B cell (primary cell): ENCODE data around the gene ZFP69. TPM values are rescaled to one million over a fixed set of nuclear protein-coding genes. Genes with fewer than 3 reads are reported as not detected.

Source experiments
- ATAC-seq: fragments of 200-7000 bp; cut with Tn5 transposase; one replicate; pipeline ENCODE4 v1.10.0; 2021; ENCODE audit warnings: low read depth, mild to moderate bottlenecking, moderate number of reproducible peaks, moderate library complexity
- CTCF ChIA-PET: fragments of 350-600 bp; sonication (Branson Sonifier 250); formaldehyde crosslinking; loops from one replicate; lab custom pipeline; 2021; ENCODE audit warnings: antibody characterized with exemption, inconsistent platforms; lab: Charles Lee
- POLR2A ChIA-PET: fragments of 350-600 bp; sonication (Branson Sonifier 250); formaldehyde crosslinking; loops from one replicate; lab custom pipeline; 2021; ENCODE audit warnings: antibody characterized with exemption; lab: Charles Lee
- DNase-seq: peaks from one replicate; pipeline ENCODE4 v3.0.0; 2013
- H2AFZ ChIP-seq: 2 replicates; pipeline ENCODE4 v1.6.1; 2012; ENCODE audit warnings: mild to moderate bottlenecking, low read depth, low read length; ENCODE audit not compliant: insufficient read depth, poor library complexity, severe bottlenecking
- H3K27ac ChIP-seq, 2 donors: 1 replicate in 1 of 2; 2 replicates in 1 of 2; pipeline ENCODE4 v1.5.1; 2012 to 2013; ENCODE audit warnings: low read length in 2 of 2, mild to moderate bottlenecking in 2 of 2, moderate library complexity in 1 of 2
- H3K27me3 ChIP-seq, 4 experiments: fragments of 200-600 bp in 1 of 4; sonication (generic) in 1 of 4; replicated peaks in 1 of 4; 1 replicate in 2 of 4; 2 replicates in 2 of 4; pipeline versions ENCODE4 v1.6.1 to v1.7.0; 2013 to 2016; ENCODE audit warnings: low read length in 3 of 4, mild to moderate bottlenecking in 2 of 4, mixed read lengths in 1 of 4, moderate library complexity in 1 of 4; ENCODE audit not compliant: insufficient read depth in 4 of 4, control insufficient read depth in 3 of 4; ENCODE audit errors: control extremely low read depth in 1 of 4
- H3K36me3 ChIP-seq, 2 experiments: replicated peaks in 1 of 2; 1 replicate in 1 of 2; 2 replicates in 1 of 2; pipeline versions ENCODE4 v1.6.1 to v1.7.1; 2013; ENCODE audit warnings: low read length in 1 of 2; ENCODE audit not compliant: insufficient read depth in 2 of 2, control insufficient read depth in 1 of 2; ENCODE audit errors: control extremely low read depth in 1 of 2, extremely low read depth in 1 of 2
- H3K4me1 ChIP-seq, 2 donors: fragments of 200-600 bp in 1 of 2; sonication (generic) in 1 of 2; 1 replicate in 1 of 2; 2 replicates in 1 of 2; pipeline versions ENCODE4 v1.5.1 to v1.6.1; 2013 to 2017; ENCODE audit warnings: low read length in 2 of 2; ENCODE audit not compliant: control insufficient read depth in 2 of 2, insufficient read depth in 2 of 2
- H3K4me2 ChIP-seq: replicated peaks from 2 replicates; pipeline ENCODE3; 2012; ENCODE audit warnings: mild to moderate bottlenecking, low read depth, low read length; ENCODE audit not compliant: poor library complexity, severe bottlenecking
- H3K4me3 ChIP-seq, 5 experiments: fragments of 200-600 bp in 1 of 5; sonication (generic) in 1 of 5; 1 replicate in 3 of 5; 2 replicates in 2 of 5; pipeline versions ENCODE4 v1.5.1 to v1.7.0; 2011 to 2016; ENCODE audit warnings: low read length in 4 of 5, mild to moderate bottlenecking in 4 of 5, low read depth in 2 of 5, control low read depth in 1 of 5, moderate library complexity in 1 of 5; ENCODE audit not compliant: insufficient read depth in 1 of 5; ENCODE audit errors: control extremely low read depth in 1 of 5, extremely low read depth in 1 of 5
- H3K79me2 ChIP-seq: fragments of 200-600 bp; sonication (generic); one replicate; pipeline ENCODE4 v1.6.0; 2016; ENCODE audit warnings: low read length; ENCODE audit not compliant: control insufficient read depth, insufficient read depth
- H3K9ac ChIP-seq: fragments of 200-600 bp; sonication (generic); 2 replicates; pipeline ENCODE4 v1.6.1; 2017; ENCODE audit warnings: mild to moderate bottlenecking, low read length, moderate library complexity
- H3K9me3 ChIP-seq, 3 donors: one replicate each; pipeline versions ENCODE4 v1.6.1 to v1.7.1; 2013; ENCODE audit warnings: low read length in 2 of 3; ENCODE audit not compliant: control insufficient read depth in 2 of 3, insufficient read depth in 1 of 3; ENCODE audit errors: control extremely low read depth in 1 of 3
- H4K20me1 ChIP-seq: 2 replicates; pipeline ENCODE4 v1.6.0; 2012; ENCODE audit warnings: mild to moderate bottlenecking, low read length; ENCODE audit not compliant: insufficient read depth, control insufficient read depth, poor library complexity, severe bottlenecking
- H3K27ac Mint-ChIP-seq: one replicate; pipeline ENCODE4 v1.8.0; 2021; ENCODE audit warnings: mixed read lengths
- H3K27me3 Mint-ChIP-seq: one replicate; pipeline ENCODE4 v1.8.0; 2021; ENCODE audit warnings: mixed read lengths
- H3K4me1 Mint-ChIP-seq: one replicate; pipeline ENCODE4 v1.8.0; 2021; ENCODE audit warnings: mixed read lengths
- H3K4me3 Mint-ChIP-seq: one replicate; pipeline ENCODE4 v1.8.0; 2021; ENCODE audit warnings: mixed read lengths
- H3K9me3 Mint-ChIP-seq: one replicate; pipeline ENCODE4 v1.8.0; 2022; ENCODE audit warnings: mixed read lengths; ENCODE audit not compliant: insufficient read depth
- EZH2 ChIP-seq: IDR thresholded peaks from 2 replicates; pipeline ENCODE4 v1.6.1; 2012; ENCODE audit warnings: borderline replicate concordance, low read depth, mild to moderate bottlenecking, moderate library complexity, low read length; ENCODE audit not compliant: insufficient read depth, poor library complexity, severe bottlenecking
- WGBS: methylation state at CpG from one replicate; pipeline ENCODE4 v1.1.5; 2013; ENCODE audit warnings: missing lambda C conversion rate; ENCODE audit not compliant: insufficient coverage; 5-methylcytosine and 5-hydroxymethylcytosine counted together
- intact Hi-C: fragments of 100-400 bp; cut with micrococcal nuclease; formaldehyde crosslinking; loops from one replicate; pipeline ENCODE4 v1.10.0; 2022
- polyA plus RNA-seq: library from polyadenylated mRNA; depleted of rRNA; stranded (reverse); fragments of >200 nt; gene quantifications from 2 replicates; pipeline ENCODE4 v1.2.3, GENCODE V29; 2012
- total RNA-seq, 2 donors: library from RNA; stranded (reverse); fragments of 120-200 nt in 1 of 2; gene quantifications; 1 replicate in 1 of 2; 2 replicates in 1 of 2; pipeline versions ENCODE4 v1.2.3 to v1.2.4, GENCODE V29; 2013 to 2022
- TF ChIP-seq, protein P1 (sequence below): fragments of 200-600 bp; IDR thresholded peaks from one replicate; pipeline ENCODE4 v1.8.0; 2022; ENCODE audit warnings: antibody characterized with exemption, mild to moderate bottlenecking

ZFP69 gene
- total and polyA plus RNA-seq, 2 donors (not counting 1 experiment from before 2014, with no cell fraction given) = 2.9 to 7.5 TPM

DNA sequence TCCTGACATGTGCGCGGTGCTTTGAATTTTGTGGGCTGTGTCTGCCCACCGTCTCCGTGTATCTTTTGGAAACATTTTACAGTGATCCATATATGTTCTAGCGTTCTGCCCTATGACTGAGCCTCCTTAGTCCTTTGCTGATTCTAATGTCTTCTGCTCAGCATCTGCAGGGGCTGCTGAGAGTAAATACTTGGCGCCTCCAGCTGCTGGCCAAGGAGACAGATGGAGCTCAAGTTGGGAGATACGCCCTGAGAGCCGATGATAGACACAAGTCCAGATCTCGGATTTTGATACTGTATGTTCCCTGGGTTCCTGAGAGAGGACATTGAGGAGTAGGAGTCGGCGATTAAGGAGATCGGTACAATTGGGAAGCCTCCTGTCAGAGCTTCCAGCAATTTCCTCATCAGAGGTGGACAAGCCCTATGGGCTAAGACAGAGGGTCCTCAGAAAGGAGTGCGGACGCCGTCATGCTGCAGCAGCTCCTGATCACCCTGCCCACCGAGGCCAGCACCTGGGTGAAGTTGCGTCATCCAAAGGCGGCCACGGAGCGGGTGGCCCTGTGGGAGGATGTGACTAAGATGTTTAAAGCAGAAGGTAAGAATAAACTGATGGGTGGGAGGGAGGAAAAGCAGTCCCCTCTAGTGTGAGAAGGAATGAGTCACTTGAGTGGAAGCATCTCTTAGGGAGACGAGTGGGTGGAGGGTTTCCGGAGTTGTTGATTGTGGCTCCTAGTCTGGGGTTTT lies 26.4 kb upstream of the ZFP69 start:
- Histone ChIP-seq H3K4me3 (peak overlapping the region; percentile 58 to 79 (median 76)), H3K9ac (peak overlapping the region; percentile 77), H2AFZ (peak overlapping the region; percentile 92), H3K9me3 (peaks cover 9 to 34% (median 22%) of the 10 kb centered on the region in 3 donors), H3K4me1 (peaks cover 14 to 17% of the 10 kb centered on the region in 2 donors), H3K79me2 (no peaks in the 10 kb centered on the region), H3K27me3 (no peaks in the 10 kb centered on the region), H3K36me3 (peaks cover 3 to 4% of the 10 kb centered on the region in 2 experiments), H3K4me2 (peak overlapping the region; percentile 80), H4K20me1 (no peaks in the 10 kb centered on the region), H3K27ac (peak overlapping the region in 1 of 2 donors; percentile 60)
- peak; percentile 52 for ATAC-seq
- Mint-ChIP-seq H3K4me3 (peak overlapping the region; percentile 96), H3K27ac (peak overlapping the region; percentile 93), H3K9me3 (peaks cover 11% of the 10 kb centered on the region), H3K27me3 (no peaks in the 10 kb centered on the region), H3K4me1 (peaks cover 27% of the 10 kb centered on the region)
- TF ChIP-seq, protein P1, sequence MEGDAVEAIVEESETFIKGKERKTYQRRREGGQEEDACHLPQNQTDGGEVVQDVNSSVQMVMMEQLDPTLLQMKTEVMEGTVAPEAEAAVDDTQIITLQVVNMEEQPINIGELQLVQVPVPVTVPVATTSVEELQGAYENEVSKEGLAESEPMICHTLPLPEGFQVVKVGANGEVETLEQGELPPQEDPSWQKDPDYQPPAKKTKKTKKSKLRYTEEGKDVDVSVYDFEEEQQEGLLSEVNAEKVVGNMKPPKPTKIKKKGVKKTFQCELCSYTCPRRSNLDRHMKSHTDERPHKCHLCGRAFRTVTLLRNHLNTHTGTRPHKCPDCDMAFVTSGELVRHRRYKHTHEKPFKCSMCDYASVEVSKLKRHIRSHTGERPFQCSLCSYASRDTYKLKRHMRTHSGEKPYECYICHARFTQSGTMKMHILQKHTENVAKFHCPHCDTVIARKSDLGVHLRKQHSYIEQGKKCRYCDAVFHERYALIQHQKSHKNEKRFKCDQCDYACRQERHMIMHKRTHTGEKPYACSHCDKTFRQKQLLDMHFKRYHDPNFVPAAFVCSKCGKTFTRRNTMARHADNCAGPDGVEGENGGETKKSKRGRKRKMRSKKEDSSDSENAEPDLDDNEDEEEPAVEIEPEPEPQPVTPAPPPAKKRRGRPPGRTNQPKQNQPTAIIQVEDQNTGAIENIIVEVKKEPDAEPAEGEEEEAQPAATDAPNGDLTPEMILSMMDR = no peak
- TF ChIP-seq EZH2 = no peak
- CTCF ChIA-PET = interaction anchor here (0.6 to 2.9 kb wide), 6 partner anchors 8 to 448 kb away, joined by 3 to 16 read pairs (median 4); partner anchors contain the start of gene ZNF684
- DNase-seq = peak; percentile 52
- POLR2A ChIA-PET = interaction anchor here (0.6 to 1.7 kb wide), 10 partner anchors 16 to 1235 kb away, joined by 3 to 8 read pairs (median 3); partner anchors contain the start of genes ZFP69 and ZNF684
- intact Hi-C loops = loop anchor here (1.0 to 5.0 kb wide), 5 partner anchors 26 to 297 kb away; partner anchors contain the start of genes SMAP2, ZFP69 and ZNF684
- WGBS = 30% methylated on average over 21 of the region's 22 CpGs
